Measurements from ENCODE around the gene GRK7. TPM values are rescaled to one million over a fixed set of nuclear protein-coding genes. Genes with fewer than 3 reads are reported as not detected.
"Not testable (repeated sequence)": the region's sequence is repeated elsewhere in the genome, so short reads cannot be mapped to it uniquely, and the experiment has no call there.

The GRK7 gene
- total and polyA plus RNA-seq, 4 donors, result 0.20 to 0.22 (median 0.21) TPM; not detected in 1

DNA sequence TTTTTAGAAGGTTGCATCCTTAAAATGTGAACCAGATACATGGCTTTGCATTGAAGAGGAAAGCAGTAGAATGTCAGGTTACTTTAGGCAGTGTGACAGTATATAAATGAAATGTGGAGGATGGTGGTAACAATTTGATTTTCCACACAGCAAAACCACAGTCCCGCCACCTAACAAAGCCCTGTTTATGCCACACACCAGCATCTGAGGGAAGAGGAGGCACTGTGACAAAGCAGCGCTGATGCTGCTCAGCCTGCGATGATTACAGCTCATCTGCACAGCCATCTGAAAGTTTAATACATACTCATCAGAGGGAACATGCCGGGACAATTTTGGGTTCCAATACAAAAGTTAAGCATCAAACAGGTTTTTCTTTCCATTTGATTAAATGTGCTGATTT is 16.2 kb upstream of the GRK7 start:
- no peak overlapping the region for H3K27ac ChIP-seq (ENCODE audit: low read depth, low read length)
- H3K27me3 ChIP-seq (ENCODE audit: control insufficient read depth, insufficient read depth, low read length), result no peaks in the 10 kb centered on the region
- H3K4me3 ChIP-seq (ENCODE audit: low read depth, low read length), result no peak overlapping the region
- DNase-seq (ENCODE audit: low read depth in 4 of 6, low spot score in 6 of 6), result no peak
- no CpG with 5 or more reads among the region's 4 CpGs for WGBS (ENCODE audit: insufficient coverage)
- H3K4me1 ChIP-seq (ENCODE audit: control insufficient read depth, insufficient read depth, low read length), result no peaks in the 10 kb centered on the region
- H3K9me3 ChIP-seq (ENCODE audit: control insufficient read depth, insufficient read depth, low read length), result no peaks in the 10 kb centered on the region
- peaks cover 9% of the 10 kb centered on the region for H3K36me3 ChIP-seq (ENCODE audit: control insufficient read depth, insufficient read depth, low read length)

- Histone ChIP-seq H3K27me3 (ENCODE audit: control insufficient read depth, insufficient read depth, low read length) (no peaks in the 10 kb centered on the region), H3K4me1 (ENCODE audit: control insufficient read depth, insufficient read depth, low read length) (no peaks in the 10 kb centered on the region), H3K9me3 (ENCODE audit: control insufficient read depth, insufficient read depth, low read length) (no peaks in the 10 kb centered on the region), H3K4me3 (ENCODE audit: low read depth, low read length) (no peak overlapping the region), H3K36me3 (ENCODE audit: control insufficient read depth, insufficient read depth, low read length) (peaks cover 2% of the 10 kb centered on the region), H3K27ac (ENCODE audit: low read depth, low read length) (no peak overlapping the region)
- WGBS (ENCODE audit: insufficient coverage), result 72% methylated on average over 3 of the region's 3 CpGs
- DNase-seq (ENCODE audit: low read depth in 4 of 6, low spot score in 6 of 6), result no peak
Measured at GRCh38 chr3:141753399-141753798, 9.8 kb upstream of the GRK7 start.

- no peaks in the 10 kb centered on the region for H3K27me3 ChIP-seq (ENCODE audit: control insufficient read depth, insufficient read depth, low read length)
- H3K4me3 ChIP-seq (ENCODE audit: low read depth, low read length), result no peak overlapping the region
- no peak for DNase-seq (ENCODE audit: low read depth in 4 of 6, low spot score in 6 of 6)
- no peaks in the 10 kb centered on the region for H3K9me3 ChIP-seq (ENCODE audit: control insufficient read depth, insufficient read depth, low read length)
- H3K27ac ChIP-seq (ENCODE audit: low read depth, low read length), result no peak overlapping the region
- WGBS (ENCODE audit: insufficient coverage), result no CpG with 5 or more reads among the region's 1 CpG
- H3K36me3 ChIP-seq (ENCODE audit: control insufficient read depth, insufficient read depth, low read length), result peaks cover under 1% of the 10 kb centered on the region
- H3K4me1 ChIP-seq (ENCODE audit: control insufficient read depth, insufficient read depth, low read length), result no peaks in the 10 kb centered on the region
Measured at GRCh38 chr3:141754032-141754431, 9.2 kb upstream of the GRK7 start.

DNA sequence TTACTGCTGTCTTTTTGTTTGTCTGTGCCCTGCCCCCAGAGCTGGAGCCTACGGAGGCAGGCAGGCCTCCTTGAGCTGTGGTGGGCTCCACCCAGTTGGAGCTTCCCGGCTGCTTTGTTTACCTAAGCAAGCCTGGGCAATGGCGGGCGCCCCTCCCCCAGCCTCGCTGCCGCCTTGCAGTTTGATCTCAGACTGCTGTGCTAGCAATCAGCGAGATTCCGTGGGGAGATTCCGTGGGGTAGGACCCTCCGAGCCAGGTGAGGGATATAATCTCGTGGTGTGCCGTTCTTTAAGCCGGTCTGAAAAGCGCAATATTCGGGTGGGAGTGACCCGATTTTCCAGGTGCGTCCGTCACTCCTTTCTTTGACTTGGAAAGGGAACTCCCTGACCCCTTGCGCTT is 656 bp upstream of the GRK7 start:
- H3K4me1 ChIP-seq (ENCODE audit: control insufficient read depth, insufficient read depth, low read length); H3K27ac ChIP-seq (ENCODE audit: low read depth, low read length); DNase-seq (ENCODE audit: low read depth in 4 of 6, low spot score in 6 of 6); H3K9me3 ChIP-seq (ENCODE audit: control insufficient read depth, insufficient read depth, low read length); H3K36me3 ChIP-seq (ENCODE audit: control insufficient read depth, insufficient read depth, low read length); H3K27me3 ChIP-seq (ENCODE audit: control insufficient read depth, insufficient read depth, low read length); H3K4me3 ChIP-seq (ENCODE audit: low read depth, low read length): not testable (repeated sequence)
- WGBS (ENCODE audit: insufficient coverage), result 60% methylated on average over 1 of the region's 19 CpGs

DNA sequence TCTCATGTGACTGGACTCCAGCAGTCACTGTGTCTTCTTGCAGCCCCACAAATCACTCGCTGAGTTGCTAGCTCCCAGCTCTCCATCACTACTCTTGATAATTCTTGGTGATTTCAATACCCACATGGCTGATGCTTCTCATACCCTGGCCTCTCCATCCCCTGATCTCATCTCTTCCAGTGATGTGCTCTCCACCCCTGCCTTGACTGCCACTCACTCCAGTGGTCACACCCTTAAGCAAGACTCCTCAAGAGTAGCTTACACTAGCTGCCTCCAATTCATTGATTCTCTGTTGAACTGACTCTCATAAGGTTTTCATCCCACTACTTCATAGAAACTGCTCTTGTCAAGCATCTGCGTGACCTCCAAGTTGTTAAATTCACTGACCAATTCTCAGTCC is 837 bp downstream of the GRK7 start:
- no peak overlapping the region for H3K4me3 ChIP-seq (ENCODE audit: low read depth, low read length)
- no peak for DNase-seq (ENCODE audit: low read depth in 4 of 6, low spot score in 6 of 6)
- no peaks in the 10 kb centered on the region for H3K4me1 ChIP-seq (ENCODE audit: control insufficient read depth, insufficient read depth, low read length)
- H3K36me3 ChIP-seq (ENCODE audit: control insufficient read depth, insufficient read depth, low read length), result no peaks in the 10 kb centered on the region
- no peak overlapping the region for H3K27ac ChIP-seq (ENCODE audit: low read depth, low read length)
- WGBS (ENCODE audit: insufficient coverage), result 98% methylated on average over 2 of the region's 2 CpGs
- no peaks in the 10 kb centered on the region for H3K27me3 ChIP-seq (ENCODE audit: control insufficient read depth, insufficient read depth, low read length)
- H3K9me3 ChIP-seq (ENCODE audit: control insufficient read depth, insufficient read depth, low read length), result no peaks in the 10 kb centered on the region

- H3K4me3 ChIP-seq (ENCODE audit: low read depth, low read length), result no peak overlapping the region
- no peaks in the 10 kb centered on the region for H3K4me1 ChIP-seq (ENCODE audit: control insufficient read depth, insufficient read depth, low read length)
- H3K27me3 ChIP-seq (ENCODE audit: control insufficient read depth, insufficient read depth, low read length), result no peaks in the 10 kb centered on the region
- H3K9me3 ChIP-seq (ENCODE audit: control insufficient read depth, insufficient read depth, low read length), result no peaks in the 10 kb centered on the region
- no peak overlapping the region for H3K27ac ChIP-seq (ENCODE audit: low read depth, low read length)
- no peaks in the 10 kb centered on the region for H3K36me3 ChIP-seq (ENCODE audit: control insufficient read depth, insufficient read depth, low read length)
- 94% methylated on average over 1 of the region's 1 CpG for WGBS (ENCODE audit: insufficient coverage)
- DNase-seq (ENCODE audit: low read depth in 4 of 6, low spot score in 6 of 6), result no peak
Measured at GRCh38 chr3:141764465-141764864, 1.3 kb downstream of the GRK7 start.

- H3K36me3 ChIP-seq (ENCODE audit: control insufficient read depth, insufficient read depth, low read length), result no peaks in the 10 kb centered on the region
- no peaks in the 10 kb centered on the region for H3K27me3 ChIP-seq (ENCODE audit: control insufficient read depth, insufficient read depth, low read length)
- DNase-seq (ENCODE audit: low read depth in 4 of 6, low spot score in 6 of 6), result no peak
- no peaks in the 10 kb centered on the region for H3K9me3 ChIP-seq (ENCODE audit: control insufficient read depth, insufficient read depth, low read length)
- H3K4me3 ChIP-seq (ENCODE audit: low read depth, low read length), result no peak overlapping the region
- WGBS (ENCODE audit: insufficient coverage), result 77% methylated on average over 2 of the region's 2 CpGs
- H3K27ac ChIP-seq (ENCODE audit: low read depth, low read length), result no peak overlapping the region
- H3K4me1 ChIP-seq (ENCODE audit: control insufficient read depth, insufficient read depth, low read length), result no peaks in the 10 kb centered on the region
Measured at GRCh38 chr3:141764986-141765385, 1.8 kb downstream of the GRK7 start.

GRCh38 chr3:141767066-141767465 is 3.9 kb downstream of the GRK7 start:
- no CpG with 5 or more reads among the region's 2 CpGs for WGBS (ENCODE audit: insufficient coverage)
- H3K36me3 ChIP-seq (ENCODE audit: control insufficient read depth, insufficient read depth, low read length), result no peaks in the 10 kb centered on the region

GRCh38 chr3:141769221-141769894 is 6.2 kb downstream of the GRK7 start:
- H3K27ac ChIP-seq (ENCODE audit: low read depth, low read length), result no peak overlapping the region
- no peak overlapping the region for H3K4me3 ChIP-seq (ENCODE audit: low read depth, low read length)
- H3K36me3 ChIP-seq (ENCODE audit: control insufficient read depth, insufficient read depth, low read length), result no peaks in the 10 kb centered on the region
- H3K4me1 ChIP-seq (ENCODE audit: control insufficient read depth, insufficient read depth, low read length), result no peaks in the 10 kb centered on the region
- WGBS (ENCODE audit: insufficient coverage), result 61% methylated on average over 4 of the region's 6 CpGs
- H3K27me3 ChIP-seq (ENCODE audit: control insufficient read depth, insufficient read depth, low read length), result no peaks in the 10 kb centered on the region
- no peaks in the 10 kb centered on the region for H3K9me3 ChIP-seq (ENCODE audit: control insufficient read depth, insufficient read depth, low read length)
- peak in 1 of 6 donors; percentile 20 for DNase-seq (ENCODE audit: low read depth in 4 of 6, low spot score in 6 of 6)

More at GRCh38 chr3:141767066-141767465, 3.9 kb downstream of the GRK7 start:
- H3K27me3 ChIP-seq (ENCODE audit: control insufficient read depth, insufficient read depth, low read length), result no peaks in the 10 kb centered on the region
- no peak overlapping the region for H3K27ac ChIP-seq (ENCODE audit: low read depth, low read length)
- DNase-seq (ENCODE audit: low read depth in 4 of 6, low spot score in 6 of 6), result no peak
- no peaks in the 10 kb centered on the region for H3K9me3 ChIP-seq (ENCODE audit: control insufficient read depth, insufficient read depth, low read length)
- no peaks in the 10 kb centered on the region for H3K4me1 ChIP-seq (ENCODE audit: control insufficient read depth, insufficient read depth, low read length)
- no peak overlapping the region for H3K4me3 ChIP-seq (ENCODE audit: low read depth, low read length)

- 90% methylated on average over 5 of the region's 6 CpGs for WGBS (ENCODE audit: insufficient coverage)
- no peak overlapping the region for H3K27ac ChIP-seq (ENCODE audit: low read depth, low read length)
- DNase-seq (ENCODE audit: low read depth in 4 of 6, low spot score in 6 of 6), result no peak
- no peaks in the 10 kb centered on the region for H3K9me3 ChIP-seq (ENCODE audit: control insufficient read depth, insufficient read depth, low read length)
- H3K36me3 ChIP-seq (ENCODE audit: control insufficient read depth, insufficient read depth, low read length), result no peaks in the 10 kb centered on the region
- no peaks in the 10 kb centered on the region for H3K4me1 ChIP-seq (ENCODE audit: control insufficient read depth, insufficient read depth, low read length)
- no peak overlapping the region for H3K4me3 ChIP-seq (ENCODE audit: low read depth, low read length)
- H3K27me3 ChIP-seq (ENCODE audit: control insufficient read depth, insufficient read depth, low read length), result no peaks in the 10 kb centered on the region
Measured at GRCh38 chr3:141773676-141774075, 10.5 kb downstream of the GRK7 start.

All from spinal cord (tissue), 10 donors.